ENCODE data around the gene CMSS1.

CMSS1 gene

GRCh38 chr3:99931059-99931458, 113.4 kb downstream of the CMSS1 start:
- Histone ChIP-seq H3K4me1 (ENCODE audit: control insufficient read depth, insufficient read depth, low read length) (0 out of 2 replicates have a peak, but pooled peaks cover 2% of the 10 kb centered on the region), H3K9me3 (ENCODE audit: control insufficient read depth, insufficient read depth, low read depth, low read length) (no peaks in the 10 kb centered on the region), H3K27ac (ENCODE audit: extremely low read depth, low read depth, low read length) (no peak overlapping the region), H3K4me3 (ENCODE audit: low read depth, low read length) (no peak overlapping the region), H3K36me3 (ENCODE audit: control insufficient read depth in 2 of 2, insufficient read depth in 1 of 2, low read length in 2 of 2) (no peaks in the 10 kb centered on the region)
- ChIA-PET POLR2A (no interaction called here), CTCF (interaction anchor here (0.6 kb wide), 1 partner anchor 76 kb away, joined by 7 read pairs; no protein-coding TSS in a partner anchor)
- TF ChIP-seq ELK4 (IDR thresholded peaks at IDR 0.05; ENCODE audit: borderline replicate concordance, low read depth, low read length) (no peak), ZNF335 (tag by site-specific recombination; conservative IDR thresholded peaks at IDR 0.05) (no peak), ZBTB49 (tag by site-specific recombination; IDR thresholded peaks at IDR 0.05; ENCODE audit: low read depth) (no peak), BCL11A (tag by site-specific recombination; IDR thresholded peaks at IDR 0.05; ENCODE audit: low read depth) (no peak), ZNF362 (tag by site-specific recombination; IDR thresholded peaks at IDR 0.05) (no peak), ZNF600 (tag by site-specific recombination; IDR thresholded peaks at IDR 0.05) (no peak), ZNF580 (tag by site-specific recombination; IDR thresholded peaks at IDR 0.05) (no peak), ZNF433 (tag by site-specific recombination; IDR thresholded peaks at IDR 0.05; ENCODE audit: low read depth) (no peak), ZNF549 (tag by site-specific recombination; IDR thresholded peaks at IDR 0.05) (no peak), ZNF248 (tag by site-specific recombination; IDR thresholded peaks at IDR 0.05) (no peak)
- TF ChIP-seq, protein P1, sequence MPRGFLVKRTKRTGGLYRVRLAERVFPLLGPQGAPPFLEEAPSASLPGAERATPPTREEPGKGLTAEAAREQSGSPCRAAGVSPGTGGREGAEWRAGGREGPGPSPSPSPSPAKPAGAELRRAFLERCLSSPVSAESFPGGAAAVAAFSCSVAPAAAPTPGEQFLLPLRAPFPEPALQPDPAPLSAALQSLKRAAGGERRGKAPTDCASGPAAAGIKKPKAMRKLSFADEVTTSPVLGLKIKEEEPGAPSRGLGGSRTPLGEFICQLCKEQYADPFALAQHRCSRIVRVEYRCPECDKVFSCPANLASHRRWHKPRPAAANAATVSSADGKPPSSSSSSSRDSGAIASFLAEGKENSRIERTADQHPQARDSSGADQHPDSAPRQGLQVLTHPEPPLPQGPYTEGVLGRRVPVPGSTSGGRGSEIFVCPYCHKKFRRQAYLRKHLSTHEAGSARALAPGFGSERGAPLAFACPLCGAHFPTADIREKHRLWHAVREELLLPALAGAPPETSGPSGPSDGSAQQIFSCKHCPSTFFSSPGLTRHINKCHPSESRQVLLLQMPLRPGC (tag by site-specific recombination; IDR thresholded peaks at IDR 0.05), result no peak
- TF ChIP-seq, protein P2, sequence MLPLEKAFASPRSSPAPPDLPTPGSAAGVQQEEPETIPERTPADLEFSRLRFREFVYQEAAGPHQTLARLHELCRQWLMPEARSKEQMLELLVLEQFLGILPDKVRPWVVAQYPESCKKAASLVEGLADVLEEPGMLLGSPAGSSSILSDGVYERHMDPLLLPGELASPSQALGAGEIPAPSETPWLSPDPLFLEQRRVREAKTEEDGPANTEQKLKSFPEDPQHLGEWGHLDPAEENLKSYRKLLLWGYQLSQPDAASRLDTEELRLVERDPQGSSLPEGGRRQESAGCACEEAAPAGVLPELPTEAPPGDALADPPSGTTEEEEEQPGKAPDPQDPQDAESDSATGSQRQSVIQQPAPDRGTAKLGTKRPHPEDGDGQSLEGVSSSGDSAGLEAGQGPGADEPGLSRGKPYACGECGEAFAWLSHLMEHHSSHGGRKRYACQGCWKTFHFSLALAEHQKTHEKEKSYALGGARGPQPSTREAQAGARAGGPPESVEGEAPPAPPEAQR (tag by site-specific recombination; IDR thresholded peaks at IDR 0.05), result no peak

GRCh38 chr3:99933971-99934750, 116.5 kb downstream of the CMSS1 start:
- CTCF ChIA-PET, result interaction anchor here (0.7 to 0.8 kb wide), 2 partner anchors 23 to 39 kb away, joined by 3 to 4 read pairs; no protein-coding TSS in a partner anchor
- Histone ChIP-seq H3K9me3 (ENCODE audit: control insufficient read depth, insufficient read depth, low read depth, low read length) (no peaks in the 10 kb centered on the region), H3K36me3 (ENCODE audit: control insufficient read depth in 2 of 2, insufficient read depth in 1 of 2, low read length in 2 of 2) (no peaks in the 10 kb centered on the region), H3K4me1 (ENCODE audit: control insufficient read depth, insufficient read depth, low read length) (peaks cover 6% of the 10 kb centered on the region; the same call in 1 of the 2 replicates), H3K27ac (ENCODE audit: extremely low read depth, low read depth, low read length) (no peak overlapping the region), H3K4me3 (ENCODE audit: low read depth, low read length) (no peak overlapping the region)
- POLR2A ChIA-PET, result no interaction called here
- TF ChIP-seq PRDM1 (tag by site-specific recombination; IDR thresholded peaks at IDR 0.05) (no peak), KLF8 (tag by site-specific recombination; IDR thresholded peaks at IDR 0.05) (no peak)
